NCI-H748 (cell line): Measurements from ENCODE around the gene SEMA7A.

Source experiments
- DNase-seq: peaks from one replicate; lab custom pipeline; 2025; ENCODE audit not compliant: unreplicated experiment; lab: John Stamatoyannopoulos, UW

The SEMA7A gene

GRCh38 chr15:74389241-74390048 is 44.3 kb downstream of the SEMA7A start:
- DNase-seq, result no peak

GRCh38 chr15:74388363-74388951 is 45.3 kb downstream of the SEMA7A start:
- no peak for DNase-seq

GRCh38 chr15:74387621-74388362 is 46.0 kb downstream of the SEMA7A start:
- no peak for DNase-seq

- no peak for DNase-seq
These were observed 46.6 kb downstream of the SEMA7A start for GRCh38 chr15:74387141-74387541.

- no peak for DNase-seq
These were observed 47.1 kb downstream of the SEMA7A start for GRCh38 chr15:74386496-74387140.

GRCh38 chr15:74385733-74386132 is 48.0 kb downstream of the SEMA7A start:
- no peak for DNase-seq

GRCh38 chr15:74384881-74385643 is 48.7 kb downstream of the SEMA7A start:
- no peak for DNase-seq

- DNase-seq, result no peak
These were observed 49.2 kb downstream of the SEMA7A start for GRCh38 chr15:74384566-74384880.

- DNase-seq, result no peak
These were observed 49.8 kb downstream of the SEMA7A start for GRCh38 chr15:74383695-74384565.

GRCh38 chr15:74383286-74383685 is 50.5 kb downstream of the SEMA7A start:
- no peak for DNase-seq

GRCh38 chr15:74382004-74382816 is 51.5 kb downstream of the SEMA7A start:
- peak; percentile 55 for DNase-seq

- no peak for DNase-seq
These were observed 52.3 kb downstream of the SEMA7A start for GRCh38 chr15:74381481-74381880.

- DNase-seq, result no peak
These were observed 52.6 kb downstream of the SEMA7A start for GRCh38 chr15:74381190-74381453.

GRCh38 chr15:74380361-74381189 is 53.2 kb downstream of the SEMA7A start:
- DNase-seq, result no peak

- peak; percentile 2 for DNase-seq
These were observed 54.9 kb downstream of the SEMA7A start for GRCh38 chr15:74378848-74379247.

GRCh38 chr15:74377831-74378766 is 55.7 kb downstream of the SEMA7A start:
- no peak for DNase-seq

GRCh38 chr15:74376825-74377581 is 56.8 kb downstream of the SEMA7A start:
- no peak for DNase-seq
